ENCODE measurements around the gene PRRG2. TPM values are rescaled to one million over a fixed set of nuclear protein-coding genes. Genes with fewer than 3 reads are reported as not detected.

The PRRG2 gene
- total RNA-seq, 6 experiments from 2014 or later, result 2.5 to 5.9 (median 3.1) TPM

DNA sequence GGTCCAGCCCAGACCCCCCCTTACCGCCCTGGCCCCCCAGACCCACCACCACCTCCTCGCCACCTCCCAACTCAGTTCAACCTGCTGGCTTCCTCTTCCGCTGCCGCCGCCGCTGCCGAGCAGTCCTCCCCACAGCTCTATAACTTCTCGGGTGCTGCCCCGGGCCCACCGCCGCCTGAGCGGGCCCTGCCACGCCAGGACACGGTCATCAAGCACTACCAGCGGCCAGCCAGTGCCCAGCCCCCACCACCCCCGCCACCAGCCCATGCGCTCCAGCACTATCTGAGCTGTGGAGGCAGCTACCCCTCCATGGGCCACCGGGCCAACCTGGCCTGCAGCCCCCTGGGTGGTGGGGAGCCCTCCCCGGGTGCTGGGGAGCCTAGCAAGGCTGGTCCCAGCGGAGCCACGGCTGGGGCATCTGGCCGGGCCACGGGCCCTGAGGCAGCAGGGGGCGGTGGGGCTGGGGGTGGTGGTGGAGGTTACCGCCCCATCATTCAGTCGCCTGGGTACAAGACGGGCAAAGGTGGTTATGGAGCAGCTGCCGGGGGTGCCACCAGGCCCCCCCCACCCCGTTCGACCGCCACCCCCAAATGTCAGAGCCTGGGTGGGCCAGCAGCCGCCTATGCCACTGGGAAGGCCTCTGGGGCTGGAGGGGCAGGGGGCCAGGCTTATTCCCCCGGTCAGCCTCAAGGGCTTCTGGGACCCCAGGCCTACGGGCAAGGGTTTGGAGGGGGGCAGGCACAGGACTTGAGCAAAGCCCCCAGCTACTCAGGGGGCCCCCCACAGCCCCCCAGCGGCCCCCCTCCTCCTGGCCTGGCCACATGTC, 14.1 kb downstream of the PRRG2 start:
- Histone ChIP-seq H3K36me3 (peaks cover 0 to 32% (median 9%) of the 10 kb centered on the region in 4 donors), H3K4me3 (no peak overlapping the region), H3K27ac (no peak overlapping the region), H3K9me3 (no peaks in the 10 kb centered on the region), H3K4me1 (peaks cover 0 to 4% (median 0%) of the 10 kb centered on the region in 4 donors), H3K27me3 (no peaks in the 10 kb centered on the region)
- DNase-seq, result no peak
- intact Hi-C loops (cut with DNase I), result loop anchor here in 1 of 2 donors (10.0 kb wide), 1 partner anchor 70 kb away; the partner anchor contains the start of genes BCL2L12 and IRF3
- no peak for ATAC-seq
- 87% methylated on average over 11 of the region's 35 CpGs for WGBS (ENCODE audit: insufficient coverage, low coverage, low lambda C conversion rate, missing lambda C conversion rate)
- TF ChIP-seq, protein P1, sequence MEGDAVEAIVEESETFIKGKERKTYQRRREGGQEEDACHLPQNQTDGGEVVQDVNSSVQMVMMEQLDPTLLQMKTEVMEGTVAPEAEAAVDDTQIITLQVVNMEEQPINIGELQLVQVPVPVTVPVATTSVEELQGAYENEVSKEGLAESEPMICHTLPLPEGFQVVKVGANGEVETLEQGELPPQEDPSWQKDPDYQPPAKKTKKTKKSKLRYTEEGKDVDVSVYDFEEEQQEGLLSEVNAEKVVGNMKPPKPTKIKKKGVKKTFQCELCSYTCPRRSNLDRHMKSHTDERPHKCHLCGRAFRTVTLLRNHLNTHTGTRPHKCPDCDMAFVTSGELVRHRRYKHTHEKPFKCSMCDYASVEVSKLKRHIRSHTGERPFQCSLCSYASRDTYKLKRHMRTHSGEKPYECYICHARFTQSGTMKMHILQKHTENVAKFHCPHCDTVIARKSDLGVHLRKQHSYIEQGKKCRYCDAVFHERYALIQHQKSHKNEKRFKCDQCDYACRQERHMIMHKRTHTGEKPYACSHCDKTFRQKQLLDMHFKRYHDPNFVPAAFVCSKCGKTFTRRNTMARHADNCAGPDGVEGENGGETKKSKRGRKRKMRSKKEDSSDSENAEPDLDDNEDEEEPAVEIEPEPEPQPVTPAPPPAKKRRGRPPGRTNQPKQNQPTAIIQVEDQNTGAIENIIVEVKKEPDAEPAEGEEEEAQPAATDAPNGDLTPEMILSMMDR (IDR thresholded peaks at IDR 0.05), result no peak
- no peak for TF ChIP-seq POLR2A (IDR thresholded peaks at IDR 0.05)

DNA sequence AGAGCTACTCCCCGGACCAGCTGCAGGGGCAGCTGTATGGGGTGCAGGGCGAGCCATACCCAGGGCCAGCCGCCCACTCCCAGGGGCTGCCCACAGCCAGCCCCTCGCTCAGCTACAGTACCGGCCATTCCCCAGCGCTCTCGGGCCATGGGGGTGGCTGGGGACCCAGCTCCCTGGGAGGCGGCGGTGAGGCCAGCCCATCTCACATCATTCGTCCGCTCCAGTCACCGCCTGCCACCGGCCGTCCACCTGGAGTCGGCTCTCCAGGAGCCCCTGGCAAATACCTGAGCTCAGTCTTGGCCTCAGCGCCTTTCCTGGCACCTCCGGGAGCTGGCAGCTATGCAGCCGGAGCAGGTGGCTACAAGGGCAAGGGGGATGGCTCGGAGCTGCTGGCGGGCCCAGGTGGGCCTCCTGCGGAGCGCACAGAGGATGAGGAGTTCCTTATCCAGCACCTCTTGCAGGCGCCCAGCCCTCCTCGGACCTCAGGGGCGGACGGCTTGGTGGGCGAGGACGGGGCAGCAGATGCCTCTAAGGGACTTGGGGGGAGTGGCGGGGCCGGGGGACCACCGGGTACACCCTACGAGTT, 14.8 kb downstream of the PRRG2 start:
- TF ChIP-seq, protein P1 (IDR thresholded peaks at IDR 0.05), result no peak
- no peak for TF ChIP-seq POLR2A (IDR thresholded peaks at IDR 0.05)
- WGBS (ENCODE audit: insufficient coverage, low coverage, low lambda C conversion rate, missing lambda C conversion rate), result 90% methylated on average over 9 of the region's 32 CpGs
- no peak for ATAC-seq
- no peak overlapping the region for H3K27ac ChIP-seq
- no peak for DNase-seq
- H3K9me3 ChIP-seq, result no peaks in the 10 kb centered on the region
- peaks cover 0 to 36% (median 9%) of the 10 kb centered on the region in 4 donors for H3K36me3 ChIP-seq
- intact Hi-C loops (cut with DNase I), result loop anchor here in 1 of 2 donors (10.0 kb wide), 1 partner anchor 69 kb away; the partner anchor contains the start of genes BCL2L12 and IRF3
- no peaks in the 10 kb centered on the region for H3K27me3 ChIP-seq
- H3K4me1 ChIP-seq, result peaks cover 0 to 4% (median 0%) of the 10 kb centered on the region in 4 donors
- no peak overlapping the region for H3K4me3 ChIP-seq

DNA sequence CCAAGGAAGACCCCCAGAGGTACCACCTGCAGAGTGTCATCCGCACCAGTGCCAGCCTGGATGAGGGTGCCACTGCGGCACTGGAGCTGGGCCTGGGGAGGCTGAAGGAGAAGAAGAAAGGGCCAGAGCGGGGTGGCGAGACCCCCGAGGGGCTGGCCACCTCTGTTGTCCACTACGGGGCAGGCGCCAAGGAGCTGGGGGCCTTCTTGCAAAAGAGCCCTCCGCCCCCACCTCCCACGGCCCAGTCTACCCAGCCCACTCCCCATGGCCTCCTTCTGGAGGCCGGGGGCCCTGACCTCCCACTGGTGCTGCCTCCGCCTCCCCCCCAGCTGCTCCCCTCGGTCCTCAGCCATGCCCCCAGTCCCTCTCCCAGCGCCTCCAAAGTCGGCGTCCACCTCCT, 15.3 kb downstream of the PRRG2 start:
- H3K27ac ChIP-seq, result no peak overlapping the region
- H3K4me1 ChIP-seq, result peaks cover 0 to 4% (median 0%) of the 10 kb centered on the region in 4 donors
- TF ChIP-seq, protein P1 (IDR thresholded peaks at IDR 0.05), result no peak
- TF ChIP-seq POLR2A (IDR thresholded peaks at IDR 0.05), result no peak
- ATAC-seq (no peak), DNase-seq (no peak)
- 81% methylated on average over 5 of the region's 15 CpGs for WGBS (ENCODE audit: insufficient coverage, low coverage, low lambda C conversion rate, missing lambda C conversion rate)
- peaks cover 0 to 38% (median 9%) of the 10 kb centered on the region in 4 donors for H3K36me3 ChIP-seq
- intact Hi-C loops (cut with DNase I), result loop anchor here in 1 of 2 donors (10.0 kb wide), 1 partner anchor 68 kb away; the partner anchor contains the start of genes BCL2L12 and IRF3
- H3K4me3 ChIP-seq, result no peak overlapping the region
- no peaks in the 10 kb centered on the region for H3K9me3 ChIP-seq
- H3K27me3 ChIP-seq, result no peaks in the 10 kb centered on the region

DNA sequence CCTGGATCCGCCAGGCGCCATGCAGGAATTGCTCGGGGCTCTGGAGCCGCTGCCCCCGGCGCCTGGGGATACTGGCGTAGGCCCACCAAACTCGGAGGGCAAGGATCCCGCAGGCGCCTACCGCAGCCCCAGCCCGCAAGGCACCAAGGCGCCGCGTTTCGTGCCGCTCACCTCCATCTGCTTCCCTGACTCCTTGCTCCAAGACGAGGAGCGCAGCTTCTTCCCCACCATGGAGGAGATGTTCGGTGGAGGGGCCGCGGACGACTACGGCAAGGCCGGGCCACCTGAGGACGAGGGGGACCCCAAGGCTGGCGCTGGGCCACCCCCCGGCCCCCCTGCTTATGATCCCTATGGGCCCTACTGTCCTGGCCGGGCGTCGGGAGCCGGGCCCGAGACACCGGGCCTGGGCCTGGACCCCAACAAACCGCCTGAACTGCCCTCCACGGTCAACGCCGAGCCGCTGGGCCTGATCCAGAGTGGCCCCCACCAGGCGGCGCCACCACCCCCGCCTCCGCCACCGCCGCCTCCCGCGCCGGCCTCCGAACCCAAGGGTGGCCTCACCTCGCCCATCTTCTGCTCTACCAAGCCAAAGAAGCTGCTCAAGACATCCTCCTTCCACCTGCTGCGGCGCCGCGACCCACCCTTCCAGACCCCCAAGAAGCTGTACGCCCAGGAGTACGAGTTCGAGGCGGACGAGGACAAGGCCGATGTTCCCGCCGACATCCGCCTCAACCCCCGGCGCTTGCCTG, 16.0 kb downstream of the PRRG2 start:
- intact Hi-C loops (cut with DNase I), result loop anchor here in 1 of 2 donors (10.0 kb wide), 1 partner anchor 68 kb away; the partner anchor contains the start of genes BCL2L12 and IRF3
- 93% methylated on average over 12 of the region's 65 CpGs for WGBS (ENCODE audit: insufficient coverage, low coverage, low lambda C conversion rate, missing lambda C conversion rate)
- no peak for DNase-seq

More for the DNA sequence above, 16.0 kb downstream of the PRRG2 start:
- no peaks in the 10 kb centered on the region for H3K9me3 ChIP-seq
- ATAC-seq, result no peak
- H3K27me3 ChIP-seq, result no peaks in the 10 kb centered on the region
- peaks cover 0 to 38% (median 13%) of the 10 kb centered on the region in 4 donors for H3K36me3 ChIP-seq
- TF ChIP-seq, protein P1 (IDR thresholded peaks at IDR 0.05), result no peak
- TF ChIP-seq POLR2A (IDR thresholded peaks at IDR 0.05), result no peak
- H3K4me1 ChIP-seq, result peaks cover 0 to 4% (median 0%) of the 10 kb centered on the region in 4 donors
- no peak overlapping the region for H3K4me3 ChIP-seq
- no peak overlapping the region for H3K27ac ChIP-seq
